A172 (cell line): ENCODE data around the gene VASN. TPM values are rescaled to one million over a fixed set of nuclear protein-coding genes. Genes with fewer than 3 reads are reported as not detected.
"Not testable (repeated sequence)": the region's sequence is repeated elsewhere in the genome, so short reads cannot be mapped to it uniquely, and the experiment has no call there.

ENCODE experiments used
- DNase-seq: peaks from one replicate; pipeline ENCODE4 v3.0.0-alpha.2; 2015; ENCODE audit warnings: low spot score
- total RNA-seq: library from RNA; depleted of rRNA; stranded (reverse); fragments of >200 nt; shearing (Covaris generic); gene quantifications from 2 replicates; pipeline ENCODE4 v1.2.3, GENCODE V29; 2014; rRNA removed

The VASN gene
- total RNA-seq = 87.4 and 100 TPM in 2 replicates

- DNase-seq = peak; percentile 62
Measured at GRCh38 chr16:4371357-4372000, at the start of gene VASN. TSS of gene VASN (plus strand) at chr16:4371848. CDS start at chr16:4380878, 9,030 bp downstream.

GRCh38 chr16:4322121-4323052, 49.3 kb upstream of the VASN start:
- no peak for DNase-seq

GRCh38 chr16:4323071-4323844, 48.4 kb upstream of the VASN start:
- DNase-seq = no peak

GRCh38 chr16:4323845-4324488, 47.7 kb upstream of the VASN start:
- peak; percentile 65 for DNase-seq

- no peak for DNase-seq
Measured at GRCh38 chr16:4324492-4325252, 47.0 kb upstream of the VASN start.

GRCh38 chr16:4325253-4325758, 46.3 kb upstream of the VASN start:
- no peak for DNase-seq

GRCh38 chr16:4327386-4328045, 44.1 kb upstream of the VASN start:
- no peak for DNase-seq

GRCh38 chr16:4328046-4328781, 43.4 kb upstream of the VASN start:
- peak; percentile 31 for DNase-seq

GRCh38 chr16:4328782-4329775, 42.6 kb upstream of the VASN start:
- peak; percentile 75 for DNase-seq

- peak; percentile 39 for DNase-seq
Measured at GRCh38 chr16:4330277-4330874, 41.3 kb upstream of the VASN start.

GRCh38 chr16:4332083-4332482, 39.6 kb upstream of the VASN start:
- DNase-seq = no peak

GRCh38 chr16:4332623-4333307, 38.9 kb upstream of the VASN start:
- DNase-seq = no peak

GRCh38 chr16:4333308-4333638, 38.4 kb upstream of the VASN start:
- DNase-seq = no peak

GRCh38 chr16:4333714-4334113, 37.9 kb upstream of the VASN start:
- DNase-seq = not testable (repeated sequence)

GRCh38 chr16:4334724-4335495, 36.7 kb upstream of the VASN start:
- DNase-seq = no peak
